Astrocyte (in vitro differentiated cells and primary cell): ENCODE measurements around the gene RIMBP2. TPM values are rescaled to one million over a fixed set of nuclear protein-coding genes. Genes with fewer than 3 reads are reported as not detected.

ENCODE experiments used
- DNase-seq: peaks from one replicate; pipeline ENCODE4 v3.0.0-alpha.2; 2010; ENCODE audit warnings: low read depth
- FAIRE-seq: peaks from 2 replicates; lab custom pipeline; 2011; peaks lifted over from hg19 to GRCh38; lab: Jason Lieb, UNC
- H2AFZ ChIP-seq: 2 replicates; pipeline ENCODE4 v1.6.0; 2012; ENCODE audit warnings: low read depth, low read length, inconsistent platforms
- H3K27ac ChIP-seq: 2 replicates; pipeline ENCODE4 v1.5.1; 2011; ENCODE audit warnings: low read depth, low read length, inconsistent platforms
- H3K27me3 ChIP-seq: 2 replicates; pipeline ENCODE4 v1.6.0; 2011; ENCODE audit warnings: low read length, inconsistent platforms; ENCODE audit not compliant: insufficient read depth
- H3K36me3 ChIP-seq: 2 replicates; pipeline ENCODE4 v1.5.1; 2011; ENCODE audit warnings: low read length, inconsistent platforms; ENCODE audit not compliant: insufficient read depth
- H3K4me1 ChIP-seq: 2 replicates; pipeline ENCODE4 v1.5.1; 2011; ENCODE audit warnings: low read length, inconsistent platforms; ENCODE audit not compliant: insufficient read depth
- H3K4me2 ChIP-seq: 2 replicates; pipeline ENCODE4 v1.6.0; 2012; ENCODE audit warnings: low read length, inconsistent platforms
- H3K4me3 ChIP-seq: 2 replicates; pipeline ENCODE4 v1.5.1; 2011; ENCODE audit warnings: low read depth, mild to moderate bottlenecking, low read length, inconsistent platforms; ENCODE audit not compliant: insufficient read depth
- H3K79me2 ChIP-seq: 2 replicates; pipeline ENCODE4 v1.6.0; 2012; ENCODE audit warnings: mild to moderate bottlenecking, low read length, inconsistent platforms; ENCODE audit not compliant: insufficient read depth
- H3K9ac ChIP-seq: 2 replicates; pipeline ENCODE4 v1.6.0; 2012; ENCODE audit warnings: mild to moderate bottlenecking, low read length, inconsistent platforms
- H3K9me3 ChIP-seq: 2 replicates; pipeline ENCODE4 v1.5.1; 2012; ENCODE audit warnings: low read depth, mild to moderate bottlenecking, low read length, inconsistent platforms; ENCODE audit not compliant: insufficient read depth
- H4K20me1 ChIP-seq: 2 replicates; pipeline ENCODE4 v1.6.0; 2012; ENCODE audit warnings: low read length, inconsistent platforms; ENCODE audit not compliant: insufficient read depth
- H3K27ac Mint-ChIP-seq: one replicate; pipeline ENCODE4 v1.8.0; 2021; ENCODE audit warnings: mild to moderate bottlenecking, mixed read lengths; ENCODE audit not compliant: unreplicated experiment
- H3K27me3 Mint-ChIP-seq: one replicate; pipeline ENCODE4 v1.8.0; 2021; ENCODE audit warnings: low read depth, mixed read lengths; ENCODE audit not compliant: unreplicated experiment
- H3K36me3 Mint-ChIP-seq: one replicate; pipeline ENCODE4 v1.8.0; 2021; ENCODE audit warnings: low read depth, mixed read lengths; ENCODE audit not compliant: unreplicated experiment
- H3K4me1 Mint-ChIP-seq: one replicate; pipeline ENCODE4 v1.8.0; 2021; ENCODE audit warnings: low read depth, mixed read lengths; ENCODE audit not compliant: unreplicated experiment
- H3K4me3 Mint-ChIP-seq: one replicate; pipeline ENCODE4 v1.8.0; 2021; ENCODE audit warnings: mild to moderate bottlenecking, moderate library complexity, mixed read lengths; ENCODE audit not compliant: unreplicated experiment
- H3K9me3 Mint-ChIP-seq: one replicate; pipeline ENCODE4 v1.8.0; 2021; ENCODE audit warnings: mild to moderate bottlenecking, mixed read lengths; ENCODE audit not compliant: unreplicated experiment
- CTCF ChIP-seq: IDR thresholded peaks from 2 replicates; pipeline ENCODE4 v1.5.1; 2011; ENCODE audit warnings: low read depth, mild to moderate bottlenecking, inconsistent platforms, low read length, moderate library complexity; ENCODE audit not compliant: insufficient read depth
- EZH2 ChIP-seq: IDR thresholded peaks from 2 replicates; pipeline ENCODE4 v1.6.1; 2012; ENCODE audit warnings: mild to moderate bottlenecking, low read length, inconsistent platforms; ENCODE audit not compliant: insufficient read depth
- total RNA-seq: library from RNA; stranded (reverse); gene quantifications from 2 replicates; pipeline ENCODE4 v1.2.1, GENCODE V29; 2021

RIMBP2 gene
- total RNA-seq, 1 donor from 2014 or later = 2.2 TPM

GRCh38 chr12:130353081-130353480 lies 363.0 kb downstream of the RIMBP2 start:
- H3K9me3 Mint-ChIP-seq = peaks cover 9% of the 10 kb centered on the region
- H3K9me3 ChIP-seq = no peaks in the 10 kb centered on the region
- H3K4me1 Mint-ChIP-seq = no peaks in the 10 kb centered on the region
- no peak for FAIRE-seq
- H3K4me1 ChIP-seq = no peaks in the 10 kb centered on the region
- no peak overlapping the region for H3K27ac ChIP-seq
- TF ChIP-seq CTCF (no peak), EZH2 (no peak)
- no peaks in the 10 kb centered on the region for H3K27me3 Mint-ChIP-seq
- H3K4me3 ChIP-seq = no peak overlapping the region
- no peak overlapping the region for H3K4me2 ChIP-seq
- H3K27ac Mint-ChIP-seq = no peak overlapping the region
- no peaks in the 10 kb centered on the region for H3K36me3 Mint-ChIP-seq
- H4K20me1 ChIP-seq = no peaks in the 10 kb centered on the region
- H3K9ac ChIP-seq = no peak overlapping the region
- H2AFZ ChIP-seq = no peak overlapping the region
- no peaks in the 10 kb centered on the region for H3K36me3 ChIP-seq
- H3K79me2 ChIP-seq = no peaks in the 10 kb centered on the region
- DNase-seq = no peak
- H3K27me3 ChIP-seq = no peaks in the 10 kb centered on the region
- no peak overlapping the region for H3K4me3 Mint-ChIP-seq

GRCh38 chr12:130351326-130351725 lies 364.8 kb downstream of the RIMBP2 start:
- no peaks in the 10 kb centered on the region for H3K27me3 Mint-ChIP-seq
- no peaks in the 10 kb centered on the region for H3K36me3 Mint-ChIP-seq
- Histone ChIP-seq H3K4me1 (no peaks in the 10 kb centered on the region), H3K4me2 (no peak overlapping the region), H3K9ac (no peak overlapping the region), H3K27ac (no peak overlapping the region), H3K4me3 (no peak overlapping the region), H3K9me3 (no peaks in the 10 kb centered on the region), H3K27me3 (no peaks in the 10 kb centered on the region), H4K20me1 (no peaks in the 10 kb centered on the region), H2AFZ (no peak overlapping the region), H3K36me3 (no peaks in the 10 kb centered on the region), H3K79me2 (no peaks in the 10 kb centered on the region)
- no peaks in the 10 kb centered on the region for H3K4me1 Mint-ChIP-seq
- H3K27ac Mint-ChIP-seq = no peak overlapping the region
- H3K9me3 Mint-ChIP-seq = peaks cover 9% of the 10 kb centered on the region
- no peak for DNase-seq
- no peak for FAIRE-seq
- H3K4me3 Mint-ChIP-seq = no peak overlapping the region
- no peak for TF ChIP-seq CTCF
- TF ChIP-seq EZH2 = no peak

- TF ChIP-seq EZH2 (no peak), CTCF (no peak)
- Mint-ChIP-seq H3K27ac (no peak overlapping the region), H3K27me3 (no peaks in the 10 kb centered on the region), H3K9me3 (peaks cover 9% of the 10 kb centered on the region), H3K36me3 (no peaks in the 10 kb centered on the region), H3K4me1 (no peaks in the 10 kb centered on the region), H3K4me3 (no peak overlapping the region)
- Histone ChIP-seq H4K20me1 (no peaks in the 10 kb centered on the region), H3K4me2 (no peak overlapping the region), H3K4me3 (no peak overlapping the region), H3K9ac (no peak overlapping the region), H3K9me3 (no peaks in the 10 kb centered on the region), H2AFZ (no peak overlapping the region), H3K4me1 (no peaks in the 10 kb centered on the region), H3K36me3 (no peaks in the 10 kb centered on the region), H3K27me3 (no peaks in the 10 kb centered on the region), H3K79me2 (no peaks in the 10 kb centered on the region), H3K27ac (no peak overlapping the region)
- FAIRE-seq = no peak
- no peak for DNase-seq
Measured at GRCh38 chr12:130350715-130351114, 365.4 kb downstream of the RIMBP2 start.
